Measurements from ENCODE around the gene SSNA1. TPM values are rescaled to one million over a fixed set of nuclear protein-coding genes. Genes with fewer than 3 reads are reported as not detected.

SSNA1 gene
- total RNA-seq, 4 donors from 2014 or later, result 67.1 to 124 (median 96.7) TPM

- Histone ChIP-seq H3K36me3 (no peaks in the 10 kb centered on the region), H3K27ac (no peak overlapping the region), H3K4me1 (peaks cover 10 to 60% (median 29%) of the 10 kb centered on the region in 3 donors), H3K27me3 (peaks cover 30 to 100% (median 45%) of the 10 kb centered on the region in 4 donors), H3K9me3 (no peaks in the 10 kb centered on the region), H3K4me3 (peak overlapping the region; percentile 26 to 58 (median 36))
- WGBS, 2 donors, result 0% methylated on average over 33 of the region's 124 CpGs; no CpG with 5 or more reads in 1 of the 2 donors
- intact Hi-C loops (cut with DNase I), result no loop called here
- TF ChIP-seq CTCF (IDR thresholded peaks at IDR 0.05), result no peak
- TF ChIP-seq POLR2A (IDR thresholded peaks at IDR 0.05), result no peak
- no peak for DNase-seq
Measured at GRCh38 chr9:137168904-137169856, 19.3 kb upstream of the SSNA1 start.

- 18% methylated on average over 19 of the region's 41 CpGs; no CpG with 5 or more reads in 1 of the 2 donors for WGBS, 2 donors
- Histone ChIP-seq H3K4me1 (peaks cover 10 to 68% (median 29%) of the 10 kb centered on the region in 3 donors), H3K36me3 (no peaks in the 10 kb centered on the region), H3K27ac (no peak within 1 kb of the TSS), H3K9me3 (no peaks in the 10 kb centered on the region), H3K4me3 (peak within 1 kb of the TSS; percentile 26 to 58 (median 36)), H3K27me3 (peaks cover 23 to 100% (median 40%) of the 10 kb centered on the region in 4 donors)
- intact Hi-C loops (cut with DNase I), result no loop called here
- no peak for DNase-seq
- no peak for TF ChIP-seq POLR2A (IDR thresholded peaks at IDR 0.05)
- TF ChIP-seq CTCF (IDR thresholded peaks at IDR 0.05), result no peak
Measured at GRCh38 chr9:137169896-137170358, 18.5 kb upstream of the SSNA1 start, which contains the start of gene LRRC26. Gene LRRC26 (minus strand): TSS chr9:137170051. CDS start chr9:137169943, 108 bp downstream.

GRCh38 chr9:137170486-137171148 lies 17.9 kb upstream of the SSNA1 start:
- Histone ChIP-seq H3K36me3 (no peaks in the 10 kb centered on the region), H3K9me3 (no peaks in the 10 kb centered on the region), H3K4me3 (no peak overlapping the region), H3K27me3 (peaks cover 23 to 100% (median 33%) of the 10 kb centered on the region in 4 donors), H3K4me1 (peaks cover 13 to 75% (median 29%) of the 10 kb centered on the region in 3 donors), H3K27ac (no peak overlapping the region)
- DNase-seq, result no peak
- intact Hi-C loops (cut with DNase I), result no loop called here
- TF ChIP-seq CTCF (IDR thresholded peaks at IDR 0.05) (no peak), POLR2A (IDR thresholded peaks at IDR 0.05) (no peak)
- WGBS, 2 donors, result 32 to 71% methylated on average over 1 to 5 of the region's 14 CpGs

GRCh38 chr9:137171149-137171900 lies 17.2 kb upstream of the SSNA1 start:
- WGBS, 2 donors, result 80% methylated on average over 3 of the region's 22 CpGs; no CpG with 5 or more reads in 1 of the 2 donors
- H3K36me3 ChIP-seq, result no peaks in the 10 kb centered on the region
- intact Hi-C loops (cut with DNase I), result no loop called here
- DNase-seq, result no peak
- peak overlapping the region in 1 of 4 donors; percentile 28 for H3K27ac ChIP-seq
- peaks cover 13 to 82% (median 29%) of the 10 kb centered on the region in 3 donors for H3K4me1 ChIP-seq
- H3K9me3 ChIP-seq, result no peaks in the 10 kb centered on the region
- TF ChIP-seq CTCF (IDR thresholded peaks at IDR 0.05) (no peak), POLR2A (IDR thresholded peaks at IDR 0.05) (no peak)
- H3K4me3 ChIP-seq, result no peak overlapping the region
- H3K27me3 ChIP-seq, result peaks cover 23 to 93% (median 27%) of the 10 kb centered on the region in 4 donors

Data from esophagus squamous epithelium (tissue), 5 donors.